GM12801 (cell line): Measurements from ENCODE around the gene AHRR.

ENCODE experiments used
- CTCF ChIP-seq: IDR thresholded peaks from one replicate; pipeline ENCODE4 v1.5.1; 2011; ENCODE audit warnings: control low read depth; ENCODE audit not compliant: insufficient read length; ENCODE audit errors: extremely low read depth

The AHRR gene

DNA sequence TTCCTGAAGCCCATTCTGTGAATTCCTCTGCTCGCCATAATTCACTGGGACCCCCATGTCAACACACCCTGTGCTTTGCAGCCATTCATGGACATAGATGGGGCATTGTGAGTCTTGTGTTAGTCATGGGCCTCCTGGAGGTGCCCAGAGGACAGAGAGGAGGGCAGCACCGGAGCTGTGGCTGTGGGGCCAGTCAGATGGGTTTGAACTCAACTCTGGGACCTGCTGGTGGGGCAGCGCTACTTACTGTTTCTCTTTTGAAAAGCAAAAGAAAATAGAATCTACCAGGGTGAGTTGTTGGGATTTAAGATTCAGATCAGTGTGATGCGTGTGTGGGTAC is 110.2 kb downstream of the AHRR start:
- TF ChIP-seq CTCF: no peak

DNA sequence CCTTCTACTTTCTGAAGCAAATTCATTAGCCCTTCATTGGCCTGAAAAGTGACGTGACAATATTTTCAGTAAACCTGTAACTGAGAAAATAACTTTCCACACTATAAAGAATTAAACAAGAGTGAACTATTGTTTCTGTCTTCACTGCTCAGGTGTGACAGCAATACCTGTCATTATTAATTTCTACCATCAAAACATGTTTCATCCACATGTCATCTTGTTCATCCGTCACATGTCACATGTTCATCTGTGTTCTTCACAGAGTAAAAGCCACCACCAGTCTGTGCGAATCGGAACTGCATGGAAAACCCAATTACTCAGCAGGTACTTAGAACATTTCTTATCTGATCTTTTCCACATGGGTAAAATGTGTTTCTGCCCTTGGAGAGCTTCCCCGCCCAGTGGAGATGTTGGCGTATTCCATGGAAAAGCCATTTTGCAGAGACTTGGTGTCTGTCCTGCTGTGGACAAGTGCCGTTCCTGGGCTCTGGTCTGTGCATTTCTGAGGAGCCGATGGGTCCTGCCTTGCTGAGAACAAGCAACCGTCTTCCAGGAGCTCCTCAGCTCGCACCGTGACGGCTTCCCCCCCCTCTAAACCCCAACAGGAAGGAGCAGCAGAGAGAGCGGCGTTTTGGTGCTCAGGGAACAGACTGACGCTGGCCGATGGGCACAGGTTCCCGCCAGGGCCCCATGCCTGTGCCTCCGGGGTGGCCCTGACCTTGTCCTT is 110.8 kb downstream of the AHRR start:
- no peak for TF ChIP-seq CTCF

DNA sequence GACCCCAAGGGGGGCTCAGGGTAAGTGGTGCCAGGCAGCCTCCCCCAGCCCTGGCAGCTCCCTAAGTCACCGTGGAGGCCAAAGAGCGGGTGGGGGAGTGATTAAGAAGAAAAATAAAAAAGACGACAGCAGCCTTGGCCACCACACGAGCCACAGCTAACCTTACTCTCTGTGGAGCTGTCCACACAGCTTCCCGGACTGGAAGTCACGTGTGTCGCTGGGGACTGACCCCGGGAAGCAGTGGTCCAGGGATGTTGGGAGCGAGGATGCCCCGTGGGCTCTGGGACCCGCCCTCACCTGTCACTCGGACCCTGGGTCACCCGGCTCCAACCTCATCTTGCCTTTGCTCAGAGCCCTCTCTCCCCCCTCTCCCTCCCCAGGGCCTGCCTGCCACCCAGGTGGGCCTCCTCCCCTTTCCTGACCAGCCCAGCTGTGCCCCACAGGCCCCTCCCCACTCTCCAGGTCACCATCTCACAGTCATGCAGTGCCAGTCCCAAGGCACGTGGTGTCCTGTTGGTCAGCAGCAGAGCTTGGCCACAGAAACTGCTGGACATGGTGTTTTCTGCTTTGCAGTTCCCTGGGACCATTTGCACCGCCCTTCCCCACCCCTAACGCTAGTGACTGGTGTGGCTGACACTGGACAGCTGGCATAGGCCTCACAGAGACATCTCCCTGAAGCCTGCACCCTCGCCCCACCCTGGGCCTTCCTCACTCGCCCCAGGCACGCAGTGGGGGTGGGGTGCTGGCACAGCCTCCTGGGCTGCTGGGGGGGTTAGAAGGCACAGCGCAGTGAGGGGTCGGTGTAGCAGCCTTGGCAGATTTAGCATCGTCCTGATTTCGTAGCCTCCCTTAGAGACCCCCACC is 111.6 kb downstream of the AHRR start:
- no peak for TF ChIP-seq CTCF

DNA sequence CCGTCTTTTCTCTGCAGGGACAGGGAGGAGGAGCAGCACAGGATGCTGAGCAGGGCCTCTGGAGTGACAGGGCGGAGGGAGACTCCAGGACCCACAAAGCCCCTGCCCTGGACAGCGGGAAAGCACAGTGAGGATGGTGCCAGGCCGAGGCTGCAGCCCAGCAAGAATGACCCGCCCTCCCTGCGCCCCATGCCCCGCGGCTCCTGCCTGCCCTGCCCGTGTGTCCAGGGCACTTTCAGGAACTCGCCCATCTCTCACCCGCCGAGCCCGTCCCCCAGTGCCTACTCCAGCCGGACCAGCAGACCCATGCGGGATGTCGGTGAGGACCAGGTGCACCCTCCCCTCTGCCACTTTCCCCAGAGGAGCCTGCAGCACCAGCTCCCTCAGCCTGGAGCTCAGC is 112.3 kb downstream of the AHRR start:
- no peak for TF ChIP-seq CTCF

DNA sequence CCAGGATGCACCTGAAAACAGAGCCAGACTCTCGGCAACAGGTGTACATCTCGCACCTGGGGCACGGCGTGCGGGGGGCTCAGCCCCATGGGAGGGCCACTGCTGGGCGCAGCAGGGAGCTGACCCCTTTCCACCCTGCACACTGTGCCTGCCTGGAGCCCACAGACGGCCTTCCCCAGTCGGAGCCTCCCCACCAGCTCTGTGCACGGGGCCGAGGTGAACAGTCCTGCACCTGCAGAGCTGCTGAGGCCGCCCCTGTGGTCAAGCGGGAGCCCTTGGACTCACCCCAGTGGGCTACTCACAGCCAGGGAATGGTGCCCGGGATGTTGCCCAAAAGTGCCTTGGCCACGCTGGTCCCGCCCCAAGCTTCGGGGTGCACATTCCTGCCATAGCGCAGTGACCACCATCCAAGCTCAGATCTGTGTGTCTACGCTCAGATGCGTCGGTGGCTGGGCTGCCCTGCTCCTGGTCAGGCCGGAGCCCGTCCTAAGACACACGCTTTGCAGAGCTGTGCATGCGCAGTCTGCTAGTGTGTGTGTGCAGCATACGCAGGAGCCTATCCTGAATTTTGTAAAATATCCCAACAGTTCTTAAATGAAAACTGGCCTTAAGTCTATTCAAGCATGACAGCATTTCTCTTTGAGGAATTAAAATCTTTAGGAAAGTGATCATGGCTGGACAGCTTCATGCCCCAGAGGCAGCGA is 113.1 kb downstream of the AHRR start:
- TF ChIP-seq CTCF: no peak

DNA sequence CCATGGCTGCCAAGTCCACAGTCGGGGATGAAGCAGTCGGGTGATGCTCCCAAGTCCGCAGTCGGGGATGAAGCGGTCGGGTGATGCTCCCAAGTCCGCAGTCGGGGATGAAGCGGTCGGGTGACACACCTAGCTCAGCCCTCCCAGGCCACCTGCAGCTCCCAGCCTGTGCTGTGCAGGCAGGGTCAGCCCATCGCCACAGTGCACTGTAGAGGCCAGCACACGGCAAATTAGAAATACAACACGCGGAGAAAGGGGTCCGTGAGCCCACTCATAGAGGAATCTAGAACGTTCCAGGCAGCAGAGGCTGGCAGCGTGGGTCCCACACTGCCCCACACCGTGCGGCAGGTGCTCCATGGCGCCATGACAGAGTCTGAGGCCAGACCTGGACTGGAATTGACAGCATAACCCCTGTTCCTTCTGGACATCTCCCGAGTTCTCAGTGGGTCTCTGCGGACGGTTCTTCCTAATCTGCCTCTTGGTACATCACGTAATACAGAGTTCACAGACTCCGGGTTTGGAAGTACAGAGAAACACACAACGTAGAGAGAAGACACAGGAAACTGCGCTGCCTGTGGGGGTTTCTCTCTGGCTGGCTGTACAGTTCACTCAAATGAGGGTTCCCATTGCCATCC is 113.8 kb downstream of the AHRR start:
- TF ChIP-seq CTCF: no peak
